GM12865 (cell line): ENCODE data around the gene PITPNM1.
"Not testable (repeated sequence)": the region's sequence is repeated elsewhere in the genome, so short reads cannot be mapped to it uniquely, and the experiment has no call there.

Experiments
- DNase-seq: peaks from one replicate; pipeline ENCODE4 v3.0.0; 2010; ENCODE audit warnings: low read depth
- H3K4me3 ChIP-seq: 2 replicates; pipeline ENCODE4 v1.5.1; 2011; ENCODE audit warnings: mild to moderate bottlenecking, low read depth, low read length, control low read depth
- CTCF ChIP-seq: IDR thresholded peaks from 2 replicates; pipeline ENCODE4 v1.5.1; 2011; ENCODE audit warnings: low read length, control low read depth, low read depth, inconsistent platforms; ENCODE audit not compliant: insufficient read depth; ENCODE audit errors: missing control alignments

The PITPNM1 gene

DNA sequence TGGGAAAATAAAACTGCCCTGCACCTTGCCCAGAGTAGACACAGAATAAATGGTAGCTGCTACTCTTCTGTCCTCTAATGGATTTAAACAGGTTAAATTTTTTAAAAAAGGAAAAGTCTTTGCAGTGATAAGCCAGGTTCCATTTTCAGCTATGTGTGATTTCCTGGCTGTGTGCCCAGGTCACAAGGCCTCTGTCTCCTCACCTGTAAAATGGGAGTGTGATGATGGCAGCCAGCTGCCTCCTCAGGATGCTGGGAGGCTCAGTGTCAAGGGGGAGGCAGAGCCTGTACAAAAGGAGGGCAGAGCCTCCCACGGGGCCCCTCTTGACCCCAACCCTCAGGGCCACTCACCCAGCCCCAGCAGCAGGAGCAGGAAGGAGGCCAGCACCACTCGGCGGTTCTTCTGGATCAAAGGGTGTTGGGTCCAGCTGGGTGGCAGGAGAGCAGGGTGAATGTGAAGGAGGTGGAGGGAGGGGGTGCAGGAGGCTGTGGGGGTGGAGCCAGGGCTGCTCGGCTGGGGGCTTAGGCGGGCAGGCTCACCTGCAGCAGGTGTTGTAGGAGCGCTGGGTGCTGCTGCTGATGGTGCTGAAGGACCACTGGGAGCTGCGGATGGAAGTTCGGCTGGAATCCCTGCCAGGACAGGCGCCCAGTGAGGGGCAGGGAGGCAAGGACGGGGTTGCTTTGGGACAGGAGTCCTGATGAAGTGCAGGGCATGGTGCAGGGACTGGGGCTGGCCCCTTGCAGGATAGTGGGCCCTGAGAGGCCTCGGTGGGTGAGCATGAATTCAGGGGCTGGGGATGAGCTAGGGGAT lies 38.0 kb downstream of the PITPNM1 start:
- no peak for TF ChIP-seq CTCF
- H3K4me3 ChIP-seq = no peak overlapping the region
- no peak for DNase-seq

DNA sequence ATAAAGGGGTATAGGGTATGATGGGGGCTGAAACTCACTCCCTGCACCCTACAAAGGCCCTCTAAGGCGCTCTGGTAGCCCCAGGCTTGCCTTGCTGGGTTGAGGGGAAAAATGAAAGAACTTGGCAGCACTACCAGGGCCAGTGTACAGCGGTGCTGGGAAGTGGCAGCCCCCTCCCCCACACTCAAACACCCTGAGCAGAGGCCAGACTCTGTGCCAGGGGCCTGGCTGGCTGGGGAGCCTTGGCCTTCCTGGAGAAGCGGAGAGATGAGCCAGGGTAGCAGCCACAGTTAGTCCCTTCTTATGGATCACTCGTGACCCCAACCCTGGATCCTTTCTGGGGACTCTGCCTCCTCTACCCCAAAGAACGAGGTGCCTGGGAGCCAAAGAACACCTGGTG lies 38.8 kb downstream of the PITPNM1 start:
- no peak overlapping the region for H3K4me3 ChIP-seq
- no peak for TF ChIP-seq CTCF

GRCh38 chr11:67465530-67465929 lies 39.6 kb downstream of the PITPNM1 start:
- H3K4me3 ChIP-seq = peak overlapping the region; percentile 77
- not testable (repeated sequence) for DNase-seq

More for the DNA sequence above, 38.8 kb downstream of the PITPNM1 start:
- no peak for DNase-seq

DNA sequence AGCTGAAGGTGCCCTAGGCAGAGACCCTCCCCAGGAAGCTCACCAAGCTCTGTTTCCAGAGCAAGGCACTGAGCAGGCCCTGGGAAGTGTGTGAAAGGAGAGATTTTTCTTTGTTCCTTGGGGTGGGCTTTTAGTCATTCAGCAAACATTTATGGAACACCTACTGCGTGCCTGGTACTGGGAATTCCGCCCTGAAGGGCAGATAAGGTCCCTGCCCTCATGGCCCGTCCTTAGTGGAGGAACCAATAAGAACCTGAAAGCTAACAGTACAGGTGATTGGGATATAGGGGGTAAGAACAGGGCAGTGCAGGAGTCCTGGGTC lies 40.0 kb downstream of the PITPNM1 start:
- TF ChIP-seq CTCF = no peak
- DNase-seq = no peak
- H3K4me3 ChIP-seq = peak overlapping the region; percentile 77

DNA sequence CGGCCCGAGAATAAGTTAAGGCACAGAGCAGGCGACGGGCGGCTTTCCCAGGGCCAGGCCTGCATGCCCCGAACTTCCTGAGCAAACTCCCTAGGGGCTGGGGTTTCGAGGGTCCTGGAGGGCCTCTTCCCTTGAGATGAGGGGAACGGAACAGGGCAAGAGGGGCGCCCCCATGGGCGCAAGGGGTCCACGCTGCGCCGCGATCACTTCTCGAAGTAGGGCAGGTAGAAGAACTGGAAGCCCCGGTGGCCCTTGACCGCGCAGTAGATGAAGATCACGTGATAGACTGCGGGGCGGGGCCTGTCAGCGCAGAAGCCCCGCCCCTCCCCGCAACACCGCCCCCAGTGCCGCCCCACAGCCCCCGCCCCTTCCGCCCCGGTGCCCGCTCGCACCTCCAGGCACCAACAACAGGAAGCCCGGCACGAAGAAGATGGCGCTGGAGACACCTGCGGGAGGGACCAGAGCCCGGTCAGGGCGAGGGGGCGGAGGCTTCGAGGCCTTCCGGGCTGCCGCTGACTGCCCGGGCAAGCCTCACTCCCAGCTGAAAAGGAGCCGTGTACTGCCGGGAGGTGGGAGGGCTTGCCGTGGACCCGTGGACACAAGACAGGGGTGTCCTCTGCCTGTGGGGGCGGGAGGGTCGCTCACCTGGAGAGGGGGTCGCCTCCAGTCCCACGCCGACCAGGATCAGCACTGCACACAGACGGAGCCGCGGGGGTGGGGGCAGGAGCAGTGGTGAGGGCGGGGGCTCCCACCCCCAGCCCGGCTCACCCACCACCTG lies 40.6 kb downstream of the PITPNM1 start:
- no peak for TF ChIP-seq CTCF
- peak overlapping the region; percentile 80 for H3K4me3 ChIP-seq
- peak; percentile 97 for DNase-seq

DNA sequence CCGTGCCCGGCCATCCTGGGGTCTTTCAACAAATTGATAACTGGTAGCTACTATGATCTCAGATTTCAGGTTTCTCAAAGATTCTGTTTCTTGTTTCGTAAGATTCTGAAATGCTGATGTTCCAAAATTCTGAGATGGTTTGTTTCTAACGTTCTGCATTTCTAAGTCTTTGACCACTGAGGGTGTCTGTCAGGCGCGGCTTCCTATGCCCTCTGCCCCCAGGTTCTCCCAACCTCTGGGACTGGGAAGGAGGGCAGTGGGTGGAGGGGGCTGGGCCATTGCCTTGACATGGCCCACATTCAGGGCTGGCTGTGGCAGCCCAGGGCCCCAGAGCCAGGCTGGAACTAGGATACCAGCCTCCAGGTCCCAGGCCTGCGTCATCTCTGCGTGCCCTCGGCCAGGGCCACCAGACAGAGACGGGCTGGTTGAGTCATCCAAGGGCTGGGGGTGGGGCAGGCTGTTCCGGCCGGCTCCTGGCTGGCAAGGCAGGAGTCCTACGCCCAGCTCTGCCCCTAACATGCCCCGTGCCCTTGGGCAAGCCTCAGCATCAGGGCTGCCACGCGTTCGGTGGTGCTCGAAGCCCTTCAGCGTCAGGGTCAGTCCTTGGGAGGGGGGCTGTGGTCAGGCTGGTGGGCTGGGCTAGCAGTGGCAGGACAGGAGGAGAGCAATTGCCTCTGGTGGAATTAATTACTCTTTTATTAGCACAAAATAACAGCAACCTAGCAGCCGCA lies 41.3 kb downstream of the PITPNM1 start:
- peak overlapping the region; percentile 80 for H3K4me3 ChIP-seq
- TF ChIP-seq CTCF = no peak
- peak; percentile 69 for DNase-seq

- no peak for DNase-seq
- no peak overlapping the region for H3K4me3 ChIP-seq
- no peak for TF ChIP-seq CTCF
Observed at GRCh38 chr11:67463186-67463585, 42.0 kb downstream of the PITPNM1 start.
